PC-9 (cell line): ENCODE data around the gene CLCF1. TPM values are rescaled to one million over a fixed set of nuclear protein-coding genes. Genes with fewer than 3 reads are reported as not detected.

ENCODE experiments used
- Bru-seq: library from RNA; stranded (reverse); fragments of 400-500 nt; gene quantifications from one replicate; lab custom pipeline; 2021; lab: Mats Ljungman, UMichigan
- BruChase-seq, 2 experiments: library from RNA; stranded (reverse); fragments of 400-500 nt; gene quantifications; one replicate each; lab custom pipeline; 2021; lab: Mats Ljungman, UMichigan
- BruUV-seq: library from RNA; stranded (reverse); fragments of 400-500 nt; replicated peaks from 2 replicates; lab custom pipeline; 2021; lab: Mats Ljungman, UMichigan
- CTCF ChIA-PET: fragments of 300-600 bp; sonication (Branson Sonifier 250); formaldehyde crosslinking; loops from one replicate; lab custom pipeline; 2022; ENCODE audit warnings: antibody characterized with exemption; lab: Charles Lee
- POLR2A ChIA-PET: fragments of 300-600 bp; sonication (Branson Sonifier 250); formaldehyde crosslinking; loops from one replicate; lab custom pipeline; 2022; ENCODE audit warnings: antibody characterized with exemption; ENCODE audit not compliant: unreplicated experiment; lab: Charles Lee
- DNase-seq, 2 experiments: peaks; one replicate each; pipeline versions ENCODE4 v3.0.0 to v3.0.0-alpha.2; 2015 to 2022; ENCODE audit warnings: mixed read lengths in 1 of 2
- H2AFZ ChIP-seq: fragments of 200-600 bp; sonication (generic); 2 replicates; pipeline ENCODE4 v1.8.1; 2017; ENCODE audit warnings: antibody characterized with exemption
- H3F3A ChIP-seq: fragments of 200-600 bp; sonication (generic); 2 replicates; pipeline ENCODE4 v1.8.1; 2017; ENCODE audit warnings: antibody characterized with exemption, mild to moderate bottlenecking, low read depth; ENCODE audit not compliant: insufficient read depth
- H3K27ac ChIP-seq: fragments of 200-600 bp; sonication (generic); 2 replicates; pipeline ENCODE4 v1.6.1; 2016; ENCODE audit warnings: mixed run types
- H3K27me3 ChIP-seq: fragments of 200-600 bp; sonication (generic); 2 replicates; pipeline ENCODE4 v1.6.1; 2016; ENCODE audit warnings: low read depth, mixed run types; ENCODE audit not compliant: insufficient read depth
- H3K36me3 ChIP-seq: fragments of 200-600 bp; sonication (generic); 2 replicates; pipeline ENCODE4 v1.6.1; 2016; ENCODE audit warnings: low read depth, mixed run types
- H3K4me1 ChIP-seq: fragments of 200-600 bp; sonication (generic); replicated peaks from 2 replicates; pipeline ENCODE4 v1.6.1; 2016; ENCODE audit warnings: mixed run types; ENCODE audit not compliant: insufficient read depth
- H3K4me2 ChIP-seq: fragments of 200-600 bp; sonication (generic); 2 replicates; pipeline ENCODE4 v1.6.1; 2017; ENCODE audit warnings: mixed run types
- H3K4me3 ChIP-seq: fragments of 200-600 bp; sonication (generic); 2 replicates; pipeline ENCODE4 v1.6.1; 2016; ENCODE audit warnings: mixed run types
- H3K79me2 ChIP-seq: fragments of 200-600 bp; sonication (generic); 2 replicates; pipeline ENCODE4 v1.6.1; 2017; ENCODE audit warnings: low read depth, mixed run types
- H3K9me2 ChIP-seq: fragments of 200-600 bp; sonication (generic); 2 replicates; pipeline ENCODE4 v1.8.1; 2017; ENCODE audit warnings: mild to moderate bottlenecking; ENCODE audit not compliant: insufficient read depth
- H3K9me3 ChIP-seq: fragments of 200-600 bp; sonication (generic); 2 replicates; pipeline ENCODE4 v1.8.1; 2016; ENCODE audit warnings: low read depth; ENCODE audit not compliant: insufficient read depth
- H4K20me1 ChIP-seq: fragments of 200-600 bp; sonication (generic); 2 replicates; pipeline ENCODE4 v1.8.1; 2017; ENCODE audit not compliant: insufficient read depth
- EZH2 ChIP-seq: fragments of 200-600 bp; sonication (generic); IDR thresholded peaks from 2 replicates; pipeline ENCODE4 v1.8.0; 2017; ENCODE audit warnings: antibody characterized with exemption, low read depth
- intact Hi-C: fragments of 100-400 bp; cut with micrococcal nuclease; formaldehyde crosslinking; loops from one replicate; pipeline ENCODE4 v1.10.0; 2022; ENCODE audit not compliant: unreplicated experiment
- long read RNA-seq: library from polyadenylated mRNA; stranded (forward); transcript quantifications from one replicate; pipeline ENCODE4 v2.0.0, GENCODE V29; 2022
- total RNA-seq: library from RNA; stranded (reverse); gene quantifications from 2 replicates; pipeline ENCODE4 v1.2.3, GENCODE V29; 2021
- TF ChIP-seq, protein P1 (sequence below): fragments of 200-600 bp; sonication (generic); conservative IDR thresholded peaks from 2 replicates; pipeline ENCODE4 v1.6.1; 2017; ENCODE audit warnings: mixed run types, antibody characterized with exemption, mild to moderate bottlenecking, moderate library complexity

Gene CLCF1
- total RNA-seq (15.9 and 17.0 TPM in 2 replicates), Bru-seq, nascent RNA (percentile 86 among the genes with signal in this experiment), BruChase-seq, experiment 1, labeled RNA remaining after a 2-hour chase (percentile 98 among the genes with signal in this experiment), BruChase-seq, experiment 2, labeled RNA remaining after a 6-hour chase (percentile 96 among the genes with signal in this experiment)
- long read RNA-seq, transcript CLCF1-201 (3 exons, 1,844 nt): major isoform, 11 of 35 reads
- long read RNA-seq, partial matches to known transcripts: 1 of 35 reads
- long read RNA-seq, other reads (novel, unspliced or antisense): 21 of 35 reads

DNA sequence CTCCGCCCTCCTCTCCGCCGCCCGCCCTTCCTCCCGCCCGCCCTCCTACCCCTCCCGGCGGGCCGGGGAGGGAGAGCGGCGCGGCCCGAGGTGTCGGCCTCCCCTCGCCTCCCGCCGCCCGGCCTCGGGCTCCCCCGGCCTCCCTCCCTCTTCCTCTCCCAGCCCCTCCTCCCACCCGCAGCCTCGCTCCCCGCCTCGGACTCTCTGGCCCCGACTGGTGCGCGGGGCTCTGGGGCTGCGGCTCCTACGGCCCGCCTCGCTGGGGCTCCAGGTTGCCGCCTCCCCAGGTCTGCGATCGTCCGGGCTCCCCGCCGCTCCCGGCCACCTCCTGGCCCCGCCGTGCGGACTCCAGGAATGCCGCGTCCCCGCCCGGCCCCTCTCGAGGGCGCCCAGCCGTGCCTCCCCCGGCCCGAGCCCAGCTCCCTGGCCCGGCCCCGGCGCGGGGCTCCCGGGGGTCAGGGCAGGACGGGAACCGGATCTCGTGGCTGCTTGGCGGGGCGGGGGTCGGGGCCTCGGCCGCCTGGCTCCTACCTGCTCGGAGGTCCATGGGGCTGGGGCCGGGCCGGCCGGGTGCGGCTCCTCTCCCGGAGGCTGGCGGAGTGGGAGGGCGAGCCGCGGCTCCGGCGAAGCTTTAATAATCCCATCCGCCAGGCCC is at the start of gene CLCF1:
Gene CLCF1 (minus strand): TSS at position 606 of the 655 bp plus-strand sequence. CDS start 59 bp downstream, at position 547.
- H4K20me1 ChIP-seq: peaks cover 38% of the 10 kb centered on the region
- H3K27me3 ChIP-seq: no peaks in the 10 kb centered on the region
- no peaks in the 10 kb centered on the region; the same call in 1 of the 2 replicates for H3K36me3 ChIP-seq
- no peak for DNase-seq
- POLR2A ChIA-PET: interaction anchor here (0.5 to 0.7 kb wide), 4 partner anchors 18 to 254 kb away, joined by 3 to 21 read pairs (median 7); partner anchors contain the start of gene KDM2A
- peaks cover 50% of the 10 kb centered on the region for H3K4me1 ChIP-seq
- intact Hi-C loops: loop anchor here (1.0 to 10.0 kb wide), 4 partner anchors 9 to 528 kb away; partner anchors contain the start of genes CDK2AP2, PITPNM1 and RCE1
- H3K4me3 ChIP-seq: peak within 1 kb of the TSS; percentile 87
- peaks cover 65% of the 10 kb centered on the region for H3K79me2 ChIP-seq
- peaks cover 52% of the 10 kb centered on the region for H3F3A ChIP-seq
- H3K9me3 ChIP-seq: no peaks in the 10 kb centered on the region
- peak within 1 kb of the TSS; percentile 99 for H3K27ac ChIP-seq
- TF ChIP-seq, protein P1, sequence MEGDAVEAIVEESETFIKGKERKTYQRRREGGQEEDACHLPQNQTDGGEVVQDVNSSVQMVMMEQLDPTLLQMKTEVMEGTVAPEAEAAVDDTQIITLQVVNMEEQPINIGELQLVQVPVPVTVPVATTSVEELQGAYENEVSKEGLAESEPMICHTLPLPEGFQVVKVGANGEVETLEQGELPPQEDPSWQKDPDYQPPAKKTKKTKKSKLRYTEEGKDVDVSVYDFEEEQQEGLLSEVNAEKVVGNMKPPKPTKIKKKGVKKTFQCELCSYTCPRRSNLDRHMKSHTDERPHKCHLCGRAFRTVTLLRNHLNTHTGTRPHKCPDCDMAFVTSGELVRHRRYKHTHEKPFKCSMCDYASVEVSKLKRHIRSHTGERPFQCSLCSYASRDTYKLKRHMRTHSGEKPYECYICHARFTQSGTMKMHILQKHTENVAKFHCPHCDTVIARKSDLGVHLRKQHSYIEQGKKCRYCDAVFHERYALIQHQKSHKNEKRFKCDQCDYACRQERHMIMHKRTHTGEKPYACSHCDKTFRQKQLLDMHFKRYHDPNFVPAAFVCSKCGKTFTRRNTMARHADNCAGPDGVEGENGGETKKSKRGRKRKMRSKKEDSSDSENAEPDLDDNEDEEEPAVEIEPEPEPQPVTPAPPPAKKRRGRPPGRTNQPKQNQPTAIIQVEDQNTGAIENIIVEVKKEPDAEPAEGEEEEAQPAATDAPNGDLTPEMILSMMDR: no peak
- no peak for TF ChIP-seq EZH2
- peak within 1 kb of the TSS; percentile 94 for H3K4me2 ChIP-seq
- BruUV-seq: TSS peak; percentile 0
- no peak within 1 kb of the TSS for H2AFZ ChIP-seq
- no peaks in the 10 kb centered on the region for H3K9me2 ChIP-seq
- CTCF ChIA-PET: interaction anchor here (0.6 to 2.6 kb wide), 7 partner anchors 12 to 169 kb away, joined by 3 to 13 read pairs (median 3); no protein-coding TSS in a partner anchor

DNA sequence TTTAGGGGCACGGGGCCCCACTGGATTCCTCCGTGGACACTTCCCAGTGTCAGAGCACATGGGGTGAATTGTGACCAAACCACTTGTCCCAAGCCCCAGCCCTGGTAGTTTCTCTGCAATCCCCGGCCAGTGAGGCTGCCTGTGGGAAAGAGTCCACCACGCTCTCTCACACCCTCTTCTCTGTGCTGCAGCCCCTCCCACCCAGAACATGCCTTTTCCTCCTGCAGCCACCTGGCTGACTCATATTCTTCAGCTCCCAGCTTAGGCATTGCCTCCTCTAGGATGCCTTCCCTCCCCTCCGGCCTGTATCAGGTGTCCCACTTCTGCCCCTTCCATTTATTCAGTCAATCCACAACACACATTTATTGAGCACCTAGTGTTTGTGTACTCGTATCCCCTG is 49.5 kb upstream of the CLCF1 start:
- CTCF ChIA-PET: interaction anchor here (1.0 kb wide), 1 partner anchor 46 kb away, joined by 4 read pairs; the partner anchor contains the start of gene TMEM134
- Histone ChIP-seq H3K27ac (peak overlapping the region; percentile 36), H3K4me2 (peak overlapping the region; percentile 47)

More for the DNA sequence above, 49.5 kb upstream of the CLCF1 start:
- Histone ChIP-seq H3K4me1 (peaks cover 24% of the 10 kb centered on the region), H3K9me3 (no peaks in the 10 kb centered on the region), H3K36me3 (no peaks in the 10 kb centered on the region), H3K4me3 (no peak overlapping the region), H4K20me1 (no peaks in the 10 kb centered on the region), H3K79me2 (no peaks in the 10 kb centered on the region), H3K27me3 (no peaks in the 10 kb centered on the region), H3K9me2 (no peaks in the 10 kb centered on the region), H2AFZ (no peak overlapping the region), H3F3A (peaks cover 30% of the 10 kb centered on the region; the same call in 1 of the 2 replicates)
- BruUV-seq: no TSS peak
- TF ChIP-seq, protein P1: no peak
- TF ChIP-seq EZH2: no peak
- peak; percentile 77 to 81 for DNase-seq
- intact Hi-C loops: no loop called here
- POLR2A ChIA-PET: interaction anchor here (0.5 kb wide), 1 partner anchor 52 kb away, joined by 6 read pairs; no protein-coding TSS in a partner anchor
